A549 treated with DMSO at 1 μM for 4 hours (cell line): ENCODE results near the gene FBXL16. TPM values are rescaled to one million over a fixed set of nuclear protein-coding genes. Genes with fewer than 3 reads are reported as not detected.

ENCODE experiments used
- total RNA-seq: library from RNA; stranded (reverse); fragments of 200-300 nt; extraction: Qiagen RNA extraction; gene quantifications from 5 replicates; pipeline ENCODE4 v1.2.3, GENCODE V29; 2022; ENCODE audit warnings: low read depth

FBXL16 gene, protein sequence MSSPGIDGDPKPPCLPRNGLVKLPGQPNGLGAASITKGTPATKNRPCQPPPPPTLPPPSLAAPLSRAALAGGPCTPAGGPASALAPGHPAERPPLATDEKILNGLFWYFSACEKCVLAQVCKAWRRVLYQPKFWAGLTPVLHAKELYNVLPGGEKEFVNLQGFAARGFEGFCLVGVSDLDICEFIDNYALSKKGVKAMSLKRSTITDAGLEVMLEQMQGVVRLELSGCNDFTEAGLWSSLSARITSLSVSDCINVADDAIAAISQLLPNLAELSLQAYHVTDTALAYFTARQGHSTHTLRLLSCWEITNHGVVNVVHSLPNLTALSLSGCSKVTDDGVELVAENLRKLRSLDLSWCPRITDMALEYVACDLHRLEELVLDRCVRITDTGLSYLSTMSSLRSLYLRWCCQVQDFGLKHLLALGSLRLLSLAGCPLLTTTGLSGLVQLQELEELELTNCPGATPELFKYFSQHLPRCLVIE
- 1.5 to 2.9 TPM (median 2.5 TPM) in 5 replicates for total RNA-seq

DNA sequence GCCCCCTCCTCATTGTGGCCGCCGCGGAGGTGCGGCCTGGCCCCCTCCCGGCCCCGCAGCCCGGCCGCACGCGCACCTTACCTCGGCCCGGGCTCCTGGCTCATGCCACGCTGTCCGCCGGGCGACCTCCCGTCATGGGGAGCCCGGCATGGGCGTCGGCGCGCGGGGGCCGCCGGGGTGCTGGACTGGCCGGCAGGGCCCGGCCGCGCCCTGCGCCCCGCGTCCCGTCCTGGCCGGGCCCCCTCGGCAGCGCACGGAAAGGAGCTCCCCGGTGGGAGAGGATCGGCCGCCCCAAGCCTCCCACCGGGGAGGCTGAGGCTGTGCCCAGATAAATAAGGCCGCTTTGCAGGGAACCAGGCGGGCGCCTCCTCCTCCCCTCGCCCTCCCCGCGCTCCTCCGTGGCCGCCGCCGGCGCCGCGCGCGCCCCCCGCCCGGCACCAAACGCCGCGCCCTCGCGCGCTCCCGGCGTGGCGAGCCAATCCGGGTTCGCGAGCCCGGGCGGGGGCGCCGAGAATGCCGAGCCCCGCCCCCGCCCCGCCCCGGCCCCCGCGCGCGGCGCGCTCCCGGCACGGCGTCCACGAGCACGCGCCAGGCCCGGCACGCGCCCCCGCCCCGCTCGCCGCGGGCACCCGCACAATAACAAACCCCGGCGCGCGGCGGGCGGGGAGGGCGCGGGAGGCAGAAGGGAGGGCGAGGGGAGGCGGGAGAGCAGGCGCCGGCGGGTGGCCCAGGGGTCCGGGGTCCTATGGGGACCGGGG lies at the start of gene FBXL16:
Gene FBXL16 (minus strand): TSS at position 371 of the 758 bp plus-strand sequence. CDS start 8,396 bp downstream, outside the sequence.

DNA sequence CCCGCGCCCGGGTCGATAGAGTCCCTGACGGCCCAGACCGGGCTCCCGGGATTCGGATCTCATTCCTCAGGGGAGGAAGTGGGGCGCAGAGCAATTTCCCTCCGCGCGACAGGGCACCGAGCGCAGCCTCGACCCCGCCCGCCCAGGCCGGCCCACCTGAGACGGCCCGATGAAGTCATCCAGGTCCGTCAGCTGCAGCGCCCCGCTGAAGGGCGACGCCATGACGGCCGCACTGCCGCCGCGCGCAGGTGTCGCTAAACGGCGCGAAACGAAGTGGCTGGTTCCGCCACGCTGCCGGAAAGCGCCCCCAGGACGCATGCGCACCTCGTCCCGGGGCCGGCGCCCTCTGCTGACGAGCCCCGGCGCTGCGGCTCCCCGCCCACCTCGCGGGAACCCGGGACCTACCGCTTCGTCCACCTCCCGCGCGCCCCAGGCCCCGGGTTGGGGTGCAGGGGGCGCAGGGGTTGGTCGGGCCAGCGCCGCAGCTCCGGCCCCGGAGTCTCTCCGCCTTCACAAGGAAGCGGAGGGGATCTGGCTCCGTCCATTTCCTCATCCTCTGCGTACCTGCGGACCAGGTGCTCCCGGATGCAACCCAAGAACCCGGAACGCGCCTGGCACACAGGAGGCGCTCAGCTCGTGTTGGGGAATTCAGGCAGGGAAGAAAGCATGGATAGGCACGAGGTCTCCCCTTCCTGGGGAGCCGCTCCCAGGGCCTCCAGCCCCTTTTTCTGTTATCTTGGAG lies 35.3 kb upstream of the FBXL16 start, which contains the start of gene CIAO3:
Gene CIAO3 (minus strand): TSS at position 234 of the 742 bp plus-strand sequence. CDS start 12 bp downstream, at position 222.

GRCh38 chr16:726438-727290 lies 21.1 kb upstream of the FBXL16 start, which contains the start of the genes CCDC78 and HAGHL:
Gene CCDC78, minus strand, starts transcription at chr16:726443. Its CDS starts 76 bp downstream, at chr16:726367.
Gene HAGHL, plus strand, starts transcription at chr16:727106. Its CDS starts 404 bp downstream, at chr16:727510.

DNA sequence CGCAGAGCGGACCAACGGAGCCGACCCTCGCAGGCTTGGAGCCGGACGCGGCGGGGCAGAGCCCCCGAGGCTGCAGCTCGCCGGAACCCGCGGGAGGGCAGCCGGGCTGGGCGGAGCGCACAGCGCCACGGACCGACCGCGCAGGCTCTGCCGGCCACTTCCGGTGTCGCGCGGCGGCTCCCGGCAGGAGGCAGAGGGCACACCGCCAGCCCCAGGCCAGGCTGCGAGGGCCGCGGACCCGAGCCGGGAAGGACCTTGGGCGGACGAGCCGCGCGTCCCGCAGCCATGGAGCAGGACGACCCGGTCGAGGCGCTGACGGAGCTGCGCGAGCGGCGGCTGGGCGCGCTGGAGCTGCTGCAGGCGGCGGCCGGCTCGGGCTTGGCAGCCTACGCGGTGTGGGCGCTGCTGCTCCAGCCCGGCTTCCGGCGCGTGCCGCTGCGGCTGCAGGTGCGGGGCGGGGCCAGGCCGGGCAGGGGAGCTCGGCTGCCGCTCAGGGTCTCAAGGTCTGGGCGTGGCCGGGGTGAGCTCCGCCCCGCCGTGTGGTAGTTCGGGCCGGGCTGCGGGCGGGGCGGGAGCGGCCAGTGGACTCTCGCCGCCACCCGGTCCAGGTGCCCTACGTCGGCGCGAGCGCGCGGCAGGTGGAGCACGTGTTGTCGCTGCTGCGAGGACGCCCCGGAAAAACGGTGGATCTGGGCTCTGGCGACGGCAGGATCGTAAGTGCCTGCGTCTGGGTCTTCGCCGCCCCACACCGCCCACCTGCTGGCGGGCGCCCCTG lies 15.6 kb upstream of the FBXL16 start, which contains the start of gene ANTKMT:
Gene ANTKMT (plus strand): TSS at position 157 of the 775 bp plus-strand sequence. CDS start 129 bp downstream, at position 286.

GRCh38 chr16:714558-715476 lies 9.2 kb upstream of the FBXL16 start, which contains the start of gene METRN:
Gene METRN, plus strand, starts transcription at chr16:715118. Its CDS starts 172 bp downstream, at chr16:715290.

DNA sequence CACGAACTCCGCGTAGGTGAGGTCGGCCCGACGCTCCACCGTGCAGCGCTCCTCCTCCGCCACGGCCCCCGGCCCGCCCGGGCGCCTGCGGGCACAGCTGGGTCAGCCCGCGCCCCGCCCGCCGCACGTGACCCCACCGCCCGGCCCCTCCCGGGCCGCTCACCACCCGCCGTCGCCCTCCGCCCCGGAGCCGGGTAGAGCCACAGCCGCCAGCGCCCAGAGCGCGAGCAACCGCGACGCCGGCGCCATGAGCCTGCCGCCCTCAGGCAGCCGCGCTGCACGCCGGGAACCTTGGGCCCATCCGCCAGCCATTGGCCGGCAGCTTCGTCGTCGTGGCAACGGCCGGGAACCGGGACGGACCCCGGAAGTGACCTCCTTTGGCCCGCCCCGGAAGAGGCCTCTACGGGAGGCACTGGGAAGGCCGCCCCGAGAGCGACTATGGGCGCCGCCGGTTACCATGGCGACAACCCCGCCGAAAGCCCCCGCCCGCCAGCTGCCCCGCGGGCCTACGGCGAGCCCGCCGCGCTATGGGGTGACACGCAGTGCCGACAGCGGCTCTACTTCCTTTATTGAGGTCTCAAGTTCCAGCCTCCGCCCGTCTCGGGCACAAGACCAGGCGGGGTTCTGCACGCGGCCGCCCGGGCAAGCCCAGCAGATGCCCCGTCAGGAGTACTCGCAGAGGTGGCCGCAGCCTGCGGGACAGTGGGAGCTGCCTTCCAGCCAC lies 21.4 kb downstream of the FBXL16 start, which contains the start of gene JMJD8:
Gene JMJD8 (minus strand): TSS at position 264 of the 724 bp plus-strand sequence. CDS start 15 bp downstream, at position 249.

DNA sequence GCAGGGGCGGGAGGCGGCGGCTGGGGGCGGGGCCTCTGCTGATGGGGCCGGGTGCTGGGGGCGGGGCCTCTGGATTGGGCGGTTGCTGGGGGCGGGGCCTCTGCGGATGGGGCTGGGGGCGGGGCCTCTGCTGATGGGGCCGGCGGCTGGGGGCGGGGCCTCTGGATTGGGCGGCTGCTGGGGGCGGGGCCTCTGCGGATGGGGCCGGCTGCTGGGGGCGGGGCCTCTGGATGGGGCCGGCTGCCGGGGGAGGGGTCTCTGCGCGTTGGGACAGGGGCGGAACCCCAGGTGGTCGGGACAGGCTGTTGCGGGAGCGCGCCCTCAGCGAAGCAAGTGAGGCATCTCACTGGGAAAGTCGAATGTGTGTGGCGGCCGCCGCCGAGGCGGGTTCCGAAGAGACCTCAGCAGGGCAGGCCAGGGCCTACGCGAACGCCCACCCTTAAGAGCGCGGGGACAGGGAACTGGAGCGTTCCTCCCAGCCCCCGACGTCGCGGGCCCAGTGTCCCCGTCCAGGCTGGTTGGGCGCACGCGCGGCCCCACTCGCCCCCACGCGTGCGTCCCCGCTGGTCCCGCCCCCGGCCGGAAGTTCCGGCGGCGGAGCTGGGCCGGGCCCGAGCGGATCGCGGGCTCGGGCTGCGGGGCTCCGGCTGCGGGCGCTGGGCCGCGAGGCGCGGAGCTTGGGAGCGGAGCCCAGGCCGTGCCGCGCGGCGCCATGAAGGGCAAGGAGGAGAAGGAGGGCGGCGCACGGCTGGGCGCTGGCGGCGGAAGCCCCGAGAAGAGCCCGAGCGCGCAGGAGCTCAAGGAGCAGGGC lies 25.6 kb downstream of the FBXL16 start, which contains the start of gene STUB1:
Gene STUB1 (plus strand): TSS at position 597 of the 811 bp plus-strand sequence. CDS start 116 bp downstream, at position 713.

DNA sequence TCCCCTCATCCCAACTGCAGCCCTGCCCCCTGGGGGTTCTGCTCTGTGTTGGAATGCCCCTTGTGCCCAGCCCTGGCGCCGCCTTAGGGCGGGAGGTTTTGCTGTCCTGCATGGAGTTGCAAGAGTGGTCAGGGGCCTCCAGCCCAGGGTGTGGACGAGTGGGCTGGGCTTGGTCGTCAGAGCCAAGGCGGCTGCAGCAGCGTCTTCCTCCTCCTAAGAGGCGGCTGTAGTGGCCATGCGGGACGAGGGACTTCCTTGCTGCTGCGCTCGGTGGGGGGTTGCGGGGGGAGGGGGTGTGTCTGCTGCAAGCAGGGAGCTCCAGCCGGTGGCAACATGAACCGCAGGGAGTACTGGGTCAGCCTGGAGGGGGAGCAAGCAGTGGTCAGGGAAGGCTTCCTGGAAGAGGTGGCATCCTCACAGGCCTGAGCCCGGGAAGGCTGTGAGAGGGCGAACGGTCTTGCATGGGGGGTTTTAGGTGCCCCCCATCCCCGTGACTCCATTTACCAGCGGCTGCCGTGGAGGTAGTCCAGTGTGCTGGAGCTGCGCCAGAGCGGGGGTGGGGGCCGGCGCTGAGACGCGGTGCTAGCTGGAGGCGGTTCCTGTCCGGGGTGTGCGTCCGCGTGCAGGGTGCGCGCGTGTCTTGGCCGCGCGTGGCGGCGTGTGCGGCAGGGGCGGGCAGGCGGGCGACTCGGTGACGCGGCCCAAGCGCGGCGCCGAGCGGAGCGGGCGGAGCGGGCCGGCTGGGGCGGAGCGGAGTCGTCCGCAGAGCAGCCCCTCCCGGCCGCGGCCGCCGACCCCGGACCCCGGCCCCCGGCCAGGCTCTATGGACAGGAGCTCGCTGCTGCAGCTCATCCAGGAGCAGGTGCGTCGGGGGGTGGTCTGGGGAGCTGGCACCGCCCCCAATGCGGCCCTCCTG lies 30.4 kb downstream of the FBXL16 start, which contains the start of gene RHBDL1:
Gene RHBDL1 (plus strand): TSS at position 704 of the 916 bp plus-strand sequence. CDS start 120 bp downstream, at position 824.

DNA sequence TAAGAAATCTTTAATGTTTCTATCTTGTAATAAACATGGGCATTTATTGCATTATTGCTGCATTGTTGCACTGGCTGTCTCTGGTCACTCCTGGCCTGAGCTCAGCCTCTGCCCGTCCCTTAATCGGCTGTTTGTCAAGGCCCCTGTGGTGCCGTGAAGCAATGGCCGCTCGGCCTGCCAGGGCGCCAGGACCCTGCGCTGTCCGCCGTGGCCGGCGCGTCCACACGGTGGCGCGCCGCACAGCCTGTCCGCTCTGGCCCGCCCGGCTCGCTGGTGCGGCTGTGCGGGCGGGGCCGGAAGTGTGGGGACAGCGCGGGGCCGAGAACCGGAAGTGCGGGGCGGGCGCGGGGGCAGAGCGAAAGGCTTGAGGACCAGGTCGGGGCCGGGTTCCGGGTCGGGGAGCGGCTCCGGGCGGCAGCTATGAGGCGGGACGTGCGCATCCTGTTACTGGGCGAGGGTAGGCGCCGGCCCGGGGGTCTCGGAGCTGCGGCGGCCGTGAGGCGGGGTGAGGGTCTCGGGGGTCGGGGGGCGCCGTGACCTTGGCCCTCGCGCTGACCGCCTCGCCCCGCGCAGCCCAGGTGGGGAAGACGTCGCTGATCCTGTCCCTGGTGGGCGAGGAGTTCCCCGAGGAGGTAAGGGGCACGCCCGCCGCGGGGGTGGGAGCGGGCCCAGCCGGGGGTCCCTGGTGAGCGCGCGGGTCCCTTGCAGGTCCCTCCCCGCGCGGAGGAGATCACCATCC lies 37.7 kb downstream of the FBXL16 start, which contains the start of gene RHOT2:
Gene RHOT2 (plus strand): TSS at position 353 of the 739 bp plus-strand sequence. CDS start 68 bp downstream, at position 421.

GRCh38 chr16:648781-649589 lies 56.6 kb downstream of the FBXL16 start, which contains the start of gene WDR90:
Gene WDR90, plus strand, starts transcription at chr16:649365. Its CDS starts 52 bp downstream, at chr16:649417.

